GM19035 (cell line): ENCODE measurements around the gene ARMC10.
A peak's percentile ranks its signal among the peaks of the same experiment; 100 is the strongest.
"Not testable (repeated sequence)": the region's sequence is repeated elsewhere in the genome, so short reads cannot be mapped to it uniquely, and the experiment has no call there.

ENCODE experiments used
- ATAC-seq: cut with Tn5 transposase; IDR thresholded peaks from one replicate; pipeline ENCODE4 v1.9.1; 2021; ENCODE audit not compliant: unreplicated experiment

ARMC10 gene

DNA sequence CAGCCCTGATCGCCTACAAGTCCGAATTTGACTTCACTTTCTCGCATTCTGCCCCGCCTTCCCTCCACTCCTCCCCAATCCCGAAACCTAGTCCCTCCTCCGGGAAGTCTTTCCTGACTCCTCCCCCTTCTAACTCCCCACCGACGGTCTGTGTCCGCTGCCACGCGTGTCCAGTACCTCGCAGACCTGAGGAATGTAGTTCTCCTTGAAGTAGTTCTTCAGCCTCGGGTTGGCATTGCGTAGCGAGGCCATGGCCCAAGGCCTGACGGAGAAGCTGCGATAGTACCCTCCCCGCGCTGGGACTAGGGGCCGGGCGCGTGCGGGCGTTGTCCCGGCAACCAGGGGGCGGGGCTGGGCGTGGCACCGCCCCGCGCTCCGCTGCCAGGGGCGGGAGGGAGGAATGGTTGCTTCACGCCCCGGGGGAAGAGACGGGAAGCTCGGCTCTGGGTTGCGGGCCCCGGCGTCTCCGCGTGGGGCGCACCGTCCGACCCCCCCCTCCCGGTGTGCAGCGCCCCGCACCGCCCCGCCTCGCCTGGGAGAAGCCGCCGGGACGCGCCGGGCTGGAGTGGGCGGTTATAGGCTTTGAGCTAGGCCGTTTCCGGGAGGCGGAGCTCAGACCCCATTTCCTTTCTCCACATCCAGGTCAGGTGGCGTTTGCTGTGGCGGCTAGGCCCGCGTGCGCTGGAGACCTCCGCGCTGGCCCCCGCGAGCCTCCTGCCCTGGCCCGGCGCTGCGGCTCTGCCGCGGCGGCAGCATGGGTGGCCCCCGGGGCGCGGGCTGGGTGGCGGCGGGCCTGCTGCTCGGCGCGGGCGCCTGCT, at the start of gene ARMC10, which contains the start of gene FBXL13:
ARMC10 (plus strand) TSS at position 622 of the 818 bp plus-strand sequence; CDS start at position 755, 133 bp downstream.
FBXL13 (minus strand) TSS at position 278 of the 818 bp plus-strand sequence.
- ATAC-seq = peak; percentile 93

DNA sequence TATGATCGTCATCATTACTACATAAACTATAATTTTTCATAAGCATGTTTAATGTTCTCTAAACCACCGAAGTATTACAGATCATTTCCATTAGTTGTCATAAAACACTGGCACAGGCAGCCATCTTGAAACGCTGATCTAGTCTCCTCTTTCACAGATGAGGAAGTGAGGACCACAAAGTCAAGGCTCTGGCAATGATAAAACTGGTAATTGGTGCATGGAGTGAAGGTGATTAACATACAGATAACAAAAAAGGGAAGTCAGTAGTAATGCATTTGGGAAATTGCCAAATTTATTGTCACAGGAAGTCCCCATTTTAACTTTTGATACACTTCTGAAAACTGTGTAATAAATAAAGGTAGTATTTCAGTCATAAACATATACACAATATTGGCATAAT, 49.6 kb upstream of the ARMC10 start:
- ATAC-seq = no peak

DNA sequence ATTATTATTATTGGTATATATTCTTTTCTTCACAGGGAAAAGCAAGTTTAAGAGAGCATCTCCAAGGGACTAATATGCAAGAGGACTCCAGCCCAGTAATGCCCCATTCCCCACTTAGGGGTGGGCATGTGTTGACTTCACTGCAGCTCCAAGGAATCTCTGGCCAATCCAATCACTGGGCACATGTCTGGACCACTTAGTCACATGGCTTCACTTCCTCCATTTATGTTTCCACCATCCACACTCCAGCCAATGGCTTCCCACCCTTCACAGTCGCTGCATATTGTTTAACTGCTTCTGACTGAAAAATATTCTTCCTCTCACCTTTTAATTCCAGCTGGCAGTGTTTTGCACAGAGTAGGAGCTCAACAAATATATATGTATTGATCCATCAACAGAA, 43.9 kb upstream of the ARMC10 start:
- no peak for ATAC-seq

DNA sequence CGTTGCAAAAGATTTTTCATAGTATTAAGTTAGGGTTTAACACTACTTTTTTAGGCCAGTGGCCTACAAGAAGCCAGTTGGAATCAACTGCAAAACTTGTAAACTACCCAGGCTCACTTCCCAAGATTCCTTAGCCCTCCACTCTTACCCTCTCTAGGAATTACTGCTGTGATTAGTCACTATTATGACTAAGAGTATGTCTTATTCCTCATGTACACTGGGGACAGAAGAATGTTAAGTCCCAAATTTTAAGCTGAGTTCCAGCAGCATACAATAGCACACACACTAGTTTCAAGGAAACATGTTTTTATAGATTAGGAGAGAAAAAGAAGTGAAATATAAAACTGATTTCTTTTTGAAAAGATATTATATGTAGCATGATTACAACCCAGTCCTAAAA, 43.2 kb upstream of the ARMC10 start:
- ATAC-seq = no peak

DNA sequence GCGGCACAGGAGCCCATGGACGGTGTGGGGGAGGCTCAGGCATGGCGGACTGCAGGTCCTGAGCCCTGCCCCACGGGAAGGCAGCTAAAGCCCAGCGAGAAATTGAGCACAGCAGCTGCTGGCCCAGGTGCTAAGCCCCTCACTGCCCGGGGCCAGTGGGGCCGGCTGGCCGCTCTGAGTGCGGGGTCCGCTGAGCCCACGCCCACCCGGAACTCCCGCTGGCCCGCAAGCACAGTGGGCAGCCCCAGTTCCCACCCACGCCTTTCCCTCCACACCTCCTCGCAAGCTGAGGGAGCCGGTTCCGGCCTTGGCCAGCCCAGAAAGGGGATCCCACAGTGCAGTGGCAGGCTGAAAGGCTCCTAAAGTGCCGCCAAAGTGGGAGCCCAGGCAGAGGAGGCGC, 40.6 kb upstream of the ARMC10 start:
- ATAC-seq = not testable (repeated sequence)

DNA sequence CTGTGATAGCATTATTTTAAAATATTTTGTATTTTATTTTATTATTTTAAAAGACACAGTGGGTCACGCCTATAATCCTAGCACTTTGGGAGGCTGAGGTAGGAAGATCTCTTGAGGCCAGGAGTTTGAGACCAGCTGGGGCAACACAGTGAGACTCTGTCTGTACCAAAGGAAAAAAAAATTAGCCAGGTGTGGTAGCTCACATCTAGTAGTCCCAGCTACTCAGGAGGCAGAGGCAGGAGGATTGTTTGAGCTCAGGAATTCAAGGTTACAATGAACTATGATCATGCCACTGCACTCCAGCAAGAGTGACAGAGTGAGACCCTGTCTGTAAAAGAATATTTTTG, 37.5 kb upstream of the ARMC10 start:
- no peak for ATAC-seq

DNA sequence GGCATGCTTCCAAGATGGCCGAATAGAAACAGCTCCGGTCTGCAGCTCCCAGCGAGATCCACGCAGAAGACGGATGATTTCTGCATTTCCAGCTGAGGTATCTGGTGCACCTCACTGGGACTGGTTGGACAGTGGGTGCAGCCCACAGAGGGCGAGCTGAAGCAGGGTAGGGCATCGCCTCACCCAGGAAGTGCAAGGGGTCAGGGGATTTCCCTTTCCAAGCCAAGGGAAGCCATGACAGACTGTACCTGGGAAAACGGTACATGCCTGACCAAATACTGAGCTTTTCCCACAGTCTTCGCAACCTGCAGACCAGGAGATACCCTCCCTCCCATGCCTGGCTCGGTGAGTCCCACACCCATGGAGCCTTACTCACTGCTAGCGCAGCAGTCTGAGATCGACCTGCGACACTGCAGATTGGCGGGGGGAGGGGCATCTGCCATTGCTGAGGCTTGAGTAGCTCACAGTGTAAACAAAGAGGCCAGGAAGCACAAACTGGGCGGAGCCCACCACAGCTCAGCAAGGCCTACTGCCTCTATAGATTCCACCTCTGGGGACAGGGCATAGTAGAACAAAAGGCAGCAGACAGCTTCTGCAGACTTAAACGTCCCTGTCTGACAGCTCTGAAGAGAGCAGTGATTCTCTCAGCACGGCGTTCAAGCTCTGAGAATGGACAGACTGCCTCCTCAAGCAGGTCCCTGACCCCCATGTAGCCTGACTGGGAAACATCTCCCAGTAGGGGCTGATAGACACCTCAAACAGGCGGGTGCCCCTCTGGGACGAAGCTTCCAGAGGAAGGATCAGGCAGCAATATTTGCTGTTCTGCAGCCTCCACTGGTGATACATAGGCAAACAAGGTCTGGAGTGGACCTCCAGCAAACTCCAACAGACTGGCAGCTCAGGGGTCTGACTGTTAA, 36.9 kb upstream of the ARMC10 start:
- not testable (repeated sequence) for ATAC-seq

DNA sequence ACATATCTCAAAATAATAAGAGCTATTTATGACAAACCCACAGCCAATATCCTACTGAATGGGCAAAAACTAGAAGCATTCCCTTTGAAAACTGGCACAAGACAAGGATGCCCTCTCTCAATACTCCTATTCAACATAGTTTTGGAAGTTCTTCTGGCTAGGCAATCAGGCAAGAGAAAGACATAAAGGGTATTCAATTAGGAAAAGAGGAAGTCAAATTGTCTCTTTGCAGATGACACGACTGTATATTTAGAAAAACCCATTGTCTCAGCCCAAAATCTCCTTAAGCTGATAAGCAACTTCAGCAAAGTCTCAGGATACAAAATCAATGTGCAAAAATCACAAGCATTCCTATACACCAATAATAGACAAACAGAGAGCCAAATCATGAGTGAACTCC, 33.1 kb upstream of the ARMC10 start:
- ATAC-seq = not testable (repeated sequence)

DNA sequence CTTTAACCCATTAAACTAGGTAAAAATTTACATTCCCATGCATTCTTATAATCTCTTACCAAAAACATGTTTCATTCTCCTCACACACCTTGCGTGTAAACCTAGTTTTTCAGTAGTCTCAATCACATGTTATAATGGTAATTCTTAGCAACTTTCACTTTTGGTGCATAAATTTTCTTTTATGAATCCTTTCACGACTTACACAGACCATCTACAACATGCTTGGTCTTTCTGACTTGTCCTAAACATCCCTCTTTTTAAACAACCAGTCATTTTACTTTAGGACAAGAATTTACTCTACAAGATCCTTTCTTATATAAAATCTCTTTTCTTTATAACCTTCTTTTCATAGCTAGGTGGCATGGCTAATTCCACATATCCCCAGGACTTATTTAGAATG, 26.1 kb upstream of the ARMC10 start:
- ATAC-seq = no peak

DNA sequence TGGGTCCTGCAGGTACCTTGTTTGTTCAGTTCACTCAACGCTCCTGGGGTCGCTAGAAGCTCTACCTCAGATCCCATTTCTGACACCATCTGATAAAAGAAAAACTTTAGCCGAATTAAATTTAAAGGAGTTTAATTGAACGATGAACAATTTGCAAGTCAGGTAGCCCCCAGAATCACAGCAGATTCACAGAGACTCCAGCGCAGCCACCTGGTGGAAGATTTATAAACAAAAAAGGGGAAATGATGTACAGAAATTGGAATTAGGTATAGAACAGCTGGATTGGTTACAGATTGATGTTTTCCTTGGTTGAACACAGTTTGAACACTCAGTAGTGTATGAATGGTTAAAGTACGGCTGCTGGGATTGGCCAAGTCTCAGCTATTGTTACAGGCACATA, 23.4 kb upstream of the ARMC10 start:
- no peak for ATAC-seq

DNA sequence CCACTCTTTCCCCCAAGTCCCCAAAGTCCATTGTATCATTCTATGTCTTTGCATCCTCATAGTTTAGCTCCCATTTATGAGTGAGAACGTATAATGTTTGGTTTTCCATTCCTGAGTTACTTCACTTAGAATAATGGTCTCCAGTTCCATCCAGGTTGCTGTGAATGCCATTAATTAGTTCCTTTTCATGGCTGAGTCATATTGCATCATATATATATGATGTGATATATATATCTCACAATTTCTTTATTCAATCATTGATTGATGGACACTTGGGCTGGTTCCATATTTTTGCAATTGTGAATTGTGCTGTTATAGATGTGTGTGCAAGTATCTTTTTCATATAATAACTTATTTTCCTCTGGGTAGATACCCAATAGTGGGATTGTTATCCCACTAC, 18.9 kb upstream of the ARMC10 start:
- ATAC-seq = not testable (repeated sequence)

DNA sequence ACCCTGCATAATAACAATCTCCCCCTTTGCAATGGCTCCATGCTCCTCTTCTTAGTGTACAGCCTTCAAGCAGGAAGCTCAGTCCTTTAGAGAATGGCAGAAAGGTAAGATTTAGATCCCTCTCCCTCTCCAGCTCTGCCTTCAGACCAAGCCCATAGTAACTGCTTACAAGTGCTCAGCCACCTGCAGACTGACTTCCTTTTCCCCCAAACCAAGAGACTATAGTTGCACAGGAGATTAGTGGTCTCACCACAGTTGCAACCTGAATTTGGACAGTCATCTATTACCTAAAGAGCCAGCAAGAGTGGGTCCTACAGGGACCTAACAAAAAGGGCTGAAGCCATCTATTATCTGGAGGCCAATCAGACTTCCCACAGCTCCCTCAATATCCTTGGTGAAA, 16.8 kb upstream of the ARMC10 start:
- no peak for ATAC-seq

DNA sequence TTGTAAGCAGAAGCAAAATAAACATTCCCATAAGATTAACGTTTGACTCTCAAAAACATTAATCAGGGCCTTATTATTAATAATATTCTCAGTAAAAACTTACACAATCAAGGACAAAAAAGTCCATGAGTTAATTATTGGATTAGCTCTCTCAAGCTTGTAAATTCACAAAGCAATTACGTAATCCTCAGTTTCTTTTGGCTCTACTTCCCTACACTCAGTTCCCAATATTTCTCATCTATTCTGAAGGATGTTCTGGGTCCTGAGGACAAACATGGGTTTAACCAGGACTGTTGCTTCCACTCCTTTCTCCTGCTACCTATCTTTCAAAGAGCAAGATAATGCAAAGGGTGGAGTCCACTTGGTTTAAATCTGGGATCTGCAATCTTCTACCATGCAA, 15.5 kb upstream of the ARMC10 start:
- no peak for ATAC-seq

DNA sequence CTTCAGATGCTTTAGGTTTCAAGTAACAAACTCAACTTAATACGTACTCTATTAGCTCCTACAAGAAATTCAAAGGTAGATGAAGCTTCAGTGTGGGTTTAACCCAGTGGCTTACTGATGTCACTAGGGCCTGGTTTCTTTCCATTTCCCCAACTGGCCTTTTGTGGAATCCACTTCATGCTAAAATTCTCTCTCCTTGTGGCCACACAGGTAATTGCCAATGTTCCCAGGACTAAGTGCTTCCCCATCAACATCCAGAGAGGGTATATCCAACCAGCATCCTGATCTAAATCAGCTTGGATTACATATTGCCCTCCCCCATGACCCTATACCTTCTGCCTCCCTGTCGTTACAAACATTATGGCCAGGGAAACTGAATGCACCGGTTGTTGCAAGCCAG, 11.0 kb upstream of the ARMC10 start:
- ATAC-seq = no peak

DNA sequence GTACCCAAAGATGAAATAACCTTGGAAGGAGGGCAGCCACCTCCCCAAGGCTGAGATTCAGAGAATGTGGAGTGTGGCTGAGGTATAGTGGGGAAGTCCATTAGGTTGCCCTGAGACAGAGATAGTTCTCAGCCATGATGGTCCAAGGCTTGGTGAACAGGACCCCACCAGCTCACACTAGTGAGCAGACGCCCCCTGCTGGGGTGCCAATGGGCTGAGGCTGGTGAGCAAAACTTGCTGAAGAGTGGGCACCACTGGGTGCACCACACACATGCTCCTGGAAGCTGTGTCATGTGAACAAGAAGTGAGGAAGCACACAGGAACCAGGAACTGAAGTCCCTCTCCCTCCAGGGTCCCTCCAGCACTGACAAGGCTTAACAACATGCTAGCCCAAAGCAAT, 9.3 kb upstream of the ARMC10 start:
- ATAC-seq = no peak

DNA sequence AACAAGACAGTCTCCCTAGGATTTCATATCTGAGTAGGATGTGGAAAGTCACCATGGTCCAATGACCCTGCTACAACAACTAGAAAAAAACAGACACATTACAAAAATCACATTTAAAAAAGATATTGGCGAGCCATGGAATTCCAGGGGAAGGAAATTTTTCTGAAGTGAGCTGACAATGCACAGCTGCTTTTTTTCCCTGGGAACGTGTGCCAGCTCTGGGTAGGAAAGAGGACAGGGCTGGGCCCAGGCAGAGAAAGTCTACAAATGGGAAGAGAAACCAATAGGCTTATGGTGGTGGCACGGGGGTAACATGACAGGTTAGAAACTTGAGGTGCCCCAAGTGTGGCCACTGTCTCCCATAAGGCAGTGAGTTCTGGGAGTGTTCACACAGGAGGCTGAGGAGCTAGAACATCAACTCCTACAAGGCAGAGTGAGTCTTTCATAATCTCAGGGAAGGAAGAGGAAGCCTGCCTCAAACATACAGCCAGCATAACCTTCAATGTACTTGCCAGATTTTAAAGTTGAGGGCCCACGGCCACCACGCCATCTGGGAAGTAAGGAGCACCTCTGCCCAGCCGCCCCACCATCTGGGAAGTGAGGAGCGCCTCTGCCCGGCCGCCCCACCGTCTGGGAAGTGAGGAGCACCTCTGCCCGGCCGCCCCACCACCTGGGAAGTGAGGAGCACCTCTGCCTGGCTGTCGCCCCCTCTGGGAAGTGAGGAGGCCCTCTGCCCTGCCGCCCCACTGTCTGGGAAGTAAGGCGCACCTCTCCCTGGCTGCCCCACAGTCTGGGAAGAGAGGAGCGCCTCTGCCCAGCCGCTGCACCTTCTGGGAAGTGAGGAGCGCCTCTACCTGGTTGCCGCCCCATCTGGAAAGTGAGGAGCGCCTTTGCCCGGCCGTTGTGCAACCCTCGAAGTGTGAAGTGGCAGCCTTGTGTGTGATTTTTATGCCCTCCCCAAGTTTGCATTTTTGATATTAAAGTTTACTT, 6.2 kb upstream of the ARMC10 start:
- ATAC-seq = no peak

DNA sequence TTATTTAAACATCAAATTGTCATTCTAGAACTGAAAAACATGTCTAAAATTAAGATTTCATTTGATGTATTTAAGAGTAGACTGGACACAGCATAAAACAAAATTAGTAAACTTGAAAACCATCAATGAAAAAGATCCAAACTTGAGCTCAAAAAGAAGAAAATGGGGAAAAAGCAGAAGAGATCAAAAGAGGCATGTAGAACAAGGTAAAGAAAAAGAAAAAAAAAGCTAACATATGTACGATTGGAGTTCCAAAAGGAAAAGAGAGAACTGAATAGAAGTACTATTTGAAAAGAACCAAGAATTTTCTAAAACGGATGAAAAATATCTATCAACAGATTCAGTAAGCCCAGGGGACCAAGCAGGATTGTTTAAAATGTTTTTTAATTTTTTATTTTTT, 3.9 kb upstream of the ARMC10 start:
- no peak for ATAC-seq

DNA sequence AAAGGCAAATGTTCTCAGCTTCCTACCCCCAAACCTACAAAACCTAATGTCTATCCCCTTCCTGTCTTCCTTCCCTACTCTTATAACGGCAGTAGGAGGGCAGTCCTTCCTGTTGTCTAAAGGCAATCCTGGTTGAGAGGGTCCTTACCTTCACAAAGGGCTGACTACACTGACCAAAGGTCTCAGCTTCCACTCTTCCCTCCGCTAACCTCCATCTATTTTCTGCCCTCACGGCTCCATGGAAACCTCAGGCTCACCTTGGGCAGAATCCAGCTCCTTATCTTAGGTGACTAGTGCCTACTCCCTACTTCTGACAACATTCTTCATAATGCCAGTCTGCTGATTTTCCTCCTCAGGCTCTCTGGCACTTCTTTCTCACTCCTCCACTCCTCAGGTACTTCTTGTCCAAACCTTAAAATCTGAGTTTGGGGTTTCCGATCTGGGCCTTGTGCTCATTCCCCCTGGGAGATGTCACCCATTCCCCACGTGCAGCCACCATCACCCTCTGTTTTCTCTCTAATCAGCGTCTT, 886 bp upstream of the ARMC10 start:
- no peak for ATAC-seq

DNA sequence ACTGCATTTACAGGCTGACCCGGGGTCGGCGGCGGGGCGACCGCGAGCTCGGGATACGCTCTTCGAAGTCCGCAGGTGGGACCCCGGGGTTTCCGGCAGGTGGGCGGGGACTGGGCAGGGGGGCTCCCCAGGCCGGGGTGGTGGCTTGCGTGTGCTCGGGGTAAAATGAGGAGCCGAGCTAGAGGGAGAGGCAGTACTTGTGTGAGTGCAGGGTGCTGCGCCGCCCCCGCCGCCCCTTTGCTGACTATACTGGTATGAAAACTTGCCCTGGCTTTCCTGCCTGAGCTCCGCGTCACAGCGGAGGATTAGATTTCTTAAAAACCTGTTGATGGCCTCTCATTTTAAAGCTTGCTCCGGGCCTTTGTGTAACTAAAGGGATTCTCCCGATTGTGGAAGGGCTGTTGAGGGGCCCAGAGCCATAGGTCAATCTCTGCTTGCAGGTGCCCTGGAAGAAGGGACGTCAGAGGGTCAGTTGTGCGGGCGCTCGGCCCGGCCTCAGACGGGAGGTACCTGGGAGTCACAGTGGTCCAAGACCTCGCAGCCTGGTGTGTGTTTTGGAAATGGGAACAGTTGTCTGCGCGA, 488 bp downstream of the ARMC10 start:
- ATAC-seq = peak; percentile 46

DNA sequence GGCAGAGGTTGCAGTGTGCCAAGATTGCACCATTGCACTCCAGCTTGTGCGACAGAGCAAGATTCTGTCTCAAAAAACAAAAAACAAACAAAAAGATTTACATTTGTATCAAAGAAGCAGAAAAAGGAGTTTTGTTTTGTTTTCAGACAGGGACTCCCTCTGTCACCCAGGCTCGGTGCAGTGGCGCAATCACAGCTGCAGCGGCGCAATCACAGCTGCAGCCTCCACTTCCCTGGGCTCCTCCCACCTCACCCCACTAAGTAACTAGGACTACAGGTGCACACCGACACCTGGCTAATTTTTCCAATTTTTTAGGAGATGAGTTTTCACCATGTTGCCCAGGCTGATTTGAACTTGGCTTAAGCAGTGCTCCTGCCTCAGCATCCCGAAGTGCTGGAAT, 1.8 kb downstream of the ARMC10 start:
- ATAC-seq = no peak
